ENCODE data around the gene AKAP6. TPM values are rescaled to one million over a fixed set of nuclear protein-coding genes. Genes with fewer than 3 reads are reported as not detected.

The AKAP6 gene
- total RNA-seq, 1 donor from 2014 or later, result 1.3 TPM

- no peak for DNase-seq (ENCODE audit: low read depth)
- no peak for TF ChIP-seq CTCF (IDR thresholded peaks at IDR 0.05; ENCODE audit: insufficient read depth, low read length, poor library complexity, severe bottlenecking)
- H3K4me3 ChIP-seq (ENCODE audit: low read depth, low read length), result no peak overlapping the region
- H3K27me3 ChIP-seq (ENCODE audit: control insufficient read depth, insufficient read depth, low read length), result no peaks in the 10 kb centered on the region
- no peaks in the 10 kb centered on the region for H3K36me3 ChIP-seq (ENCODE audit: control insufficient read depth, insufficient read depth, low read length)
Observed at GRCh38 chr14:32627545-32628298, 298.6 kb downstream of the AKAP6 start.

- no peak for TF ChIP-seq CTCF (IDR thresholded peaks at IDR 0.05; ENCODE audit: insufficient read depth, low read length, poor library complexity, severe bottlenecking)
- no peak overlapping the region for H3K4me3 ChIP-seq (ENCODE audit: low read depth, low read length)
- no peak for DNase-seq (ENCODE audit: low read depth)
- H3K36me3 ChIP-seq (ENCODE audit: control insufficient read depth, insufficient read depth, low read length), result no peaks in the 10 kb centered on the region
- H3K27me3 ChIP-seq (ENCODE audit: control insufficient read depth, insufficient read depth, low read length), result no peaks in the 10 kb centered on the region
Observed at GRCh38 chr14:32629236-32629635, 300.1 kb downstream of the AKAP6 start.

GRCh38 chr14:32630701-32631100 lies 301.6 kb downstream of the AKAP6 start:
- Histone ChIP-seq H3K36me3 (ENCODE audit: control insufficient read depth, insufficient read depth, low read length) (no peaks in the 10 kb centered on the region), H3K27me3 (ENCODE audit: control insufficient read depth, insufficient read depth, low read length) (no peaks in the 10 kb centered on the region), H3K4me3 (ENCODE audit: low read depth, low read length) (no peak overlapping the region)
- TF ChIP-seq CTCF (IDR thresholded peaks at IDR 0.05; ENCODE audit: insufficient read depth, low read length, poor library complexity, severe bottlenecking), result no peak
- DNase-seq (ENCODE audit: low read depth), result no peak

- Histone ChIP-seq H3K36me3 (ENCODE audit: control insufficient read depth, insufficient read depth, low read length) (no peaks in the 10 kb centered on the region), H3K4me3 (ENCODE audit: low read depth, low read length) (no peak overlapping the region), H3K27me3 (ENCODE audit: control insufficient read depth, insufficient read depth, low read length) (no peaks in the 10 kb centered on the region)
- DNase-seq (ENCODE audit: low read depth), result no peak
- TF ChIP-seq CTCF (IDR thresholded peaks at IDR 0.05; ENCODE audit: insufficient read depth, low read length, poor library complexity, severe bottlenecking), result no peak
Observed at GRCh38 chr14:32633224-32633859, 304.2 kb downstream of the AKAP6 start.

- H3K4me3 ChIP-seq (ENCODE audit: low read depth, low read length), result no peak overlapping the region
- H3K36me3 ChIP-seq (ENCODE audit: control insufficient read depth, insufficient read depth, low read length), result no peaks in the 10 kb centered on the region
- no peak for DNase-seq (ENCODE audit: low read depth)
- TF ChIP-seq CTCF (IDR thresholded peaks at IDR 0.05; ENCODE audit: insufficient read depth, low read length, poor library complexity, severe bottlenecking), result no peak
- no peaks in the 10 kb centered on the region for H3K27me3 ChIP-seq (ENCODE audit: control insufficient read depth, insufficient read depth, low read length)
Observed at GRCh38 chr14:32633930-32634329, 304.8 kb downstream of the AKAP6 start.

Data from kidney epithelial cell (primary cell).